SK-N-SH (cell line): Measurements from ENCODE around the gene NPHP1. TPM values are rescaled to one million over a fixed set of nuclear protein-coding genes. Genes with fewer than 3 reads are reported as not detected.
A peak's percentile ranks its signal among the peaks of the same experiment; 100 is the strongest.

Experiments
- CTCF ChIA-PET: fragments of 300-600, 350-600 bp; formaldehyde crosslinking; extraction: SDS; loops from one replicate; lab custom pipeline; 2021; lab: Yijun Ruan, JAX
- POLR2A ChIA-PET: fragments of 350-600 bp; sonication (Branson Sonifier 250); formaldehyde crosslinking; extraction: SDS; loops from one replicate; lab custom pipeline; 2020; ENCODE audit warnings: antibody characterized with exemption, inconsistent platforms; lab: Yijun Ruan, JAX
- DNase-seq: peaks from one replicate; pipeline ENCODE4 v3.0.0; 2012
- H2AFZ ChIP-seq: fragments of 200-600 bp; sonication (generic); 2 replicates; pipeline ENCODE4 v1.8.1; 2016; ENCODE audit warnings: antibody characterized with exemption, mild to moderate bottlenecking, low read depth
- H3F3A ChIP-seq: fragments of 200-600 bp; sonication (generic); replicated peaks from 2 replicates; pipeline ENCODE3; 2016; ENCODE audit warnings: antibody characterized with exemption, mild to moderate bottlenecking; ENCODE audit not compliant: insufficient read depth
- H3K27ac ChIP-seq, 2 experiments: fragments of 200-500 bp in 1 of 2; fragments of 200-600 bp in 1 of 2; sonication (Bioruptor generic) in 1 of 2; sonication (generic), shearing (Covaris generic) in 1 of 2; 2 replicates each; pipeline versions ENCODE4 v1.5.1 to v1.6.1; 2014 to 2016; ENCODE audit warnings: low read depth in 2 of 2, inconsistent platforms in 1 of 2, low read length in 1 of 2, mild to moderate bottlenecking in 1 of 2, mixed read lengths in 1 of 2
- H3K27me3 ChIP-seq: fragments of 200-600 bp; sonication (generic), shearing (Covaris generic); 2 replicates; pipeline ENCODE4 v1.6.1; 2016; ENCODE audit warnings: mixed run types; ENCODE audit not compliant: insufficient read depth
- H3K36me3 ChIP-seq, 2 experiments: fragments of 200-500 bp in 1 of 2; fragments of 200-600 bp in 1 of 2; sonication (Bioruptor generic) in 1 of 2; sonication (generic) in 1 of 2; replicated peaks in 1 of 2; 2 replicates each; pipeline versions ENCODE3 to v1.5.1; 2014 to 2016; ENCODE audit warnings: low read length in 1 of 2, mild to moderate bottlenecking in 1 of 2; ENCODE audit not compliant: insufficient read depth in 2 of 2, control insufficient read depth in 1 of 2
- H3K4me1 ChIP-seq, 2 experiments: fragments of 200-500 bp in 1 of 2; fragments of 200-600 bp in 1 of 2; sonication (Bioruptor generic) in 1 of 2; sonication (generic), shearing (Covaris generic) in 1 of 2; 2 replicates each; pipeline versions ENCODE4 v1.5.1 to v1.6.1; 2014 to 2016; ENCODE audit warnings: low read depth in 1 of 2, low read length in 1 of 2, mixed run types in 1 of 2; ENCODE audit not compliant: insufficient read depth in 2 of 2, control insufficient read depth in 1 of 2
- H3K4me2 ChIP-seq: fragments of 200-600 bp; sonication (generic), shearing (Covaris generic); 2 replicates; pipeline ENCODE4 v1.6.1; 2017; ENCODE audit warnings: mixed run types
- H3K4me3 ChIP-seq, 2 experiments: fragments of 200-500 bp in 1 of 2; fragments of 200-600 bp in 1 of 2; sonication (Bioruptor generic) in 1 of 2; sonication (generic), shearing (Covaris generic) in 1 of 2; 2 replicates each; pipeline versions ENCODE4 v1.5.1 to v1.8.1; 2014 to 2016; ENCODE audit warnings: low read depth in 2 of 2, inconsistent platforms in 1 of 2, low read length in 1 of 2, mild to moderate bottlenecking in 1 of 2, mixed read lengths in 1 of 2, moderate library complexity in 1 of 2
- H3K79me2 ChIP-seq: fragments of 200-600 bp; sonication (generic); 2 replicates; pipeline ENCODE4 v1.8.1; 2017; ENCODE audit warnings: mild to moderate bottlenecking; ENCODE audit not compliant: insufficient read depth
- H3K9ac ChIP-seq: fragments of 200-600 bp; sonication (generic); 2 replicates; pipeline ENCODE4 v1.6.1; 2017; ENCODE audit warnings: mixed run types
- H3K9me2 ChIP-seq: fragments of 200-600 bp; sonication (generic); 2 replicates; pipeline ENCODE4 v1.6.1; 2017; ENCODE audit warnings: mixed run types
- H3K9me3 ChIP-seq: fragments of 200-600 bp; sonication (generic); 2 replicates; pipeline ENCODE4 v1.6.1; 2017; ENCODE audit warnings: mixed run types, mild to moderate bottlenecking, moderate library complexity
- H4K20me1 ChIP-seq: fragments of 200-600 bp; sonication (generic); 2 replicates; pipeline ENCODE4 v1.6.1; 2017; ENCODE audit warnings: mild to moderate bottlenecking, mixed run types; ENCODE audit not compliant: insufficient read depth
- CHD2 ChIP-seq: fragments of 150-350 bp; IDR thresholded peaks from 2 replicates; pipeline ENCODE4 v1.6.1; 2018; ENCODE audit warnings: low read length; ENCODE audit not compliant: partially characterized antibody
- CTCF ChIP-seq: fragments of 200-600 bp; sonication (generic); IDR thresholded peaks from 2 replicates; pipeline ENCODE4 v1.6.1; 2017; ENCODE audit warnings: antibody characterized with exemption, mild to moderate bottlenecking, moderate library complexity
- FOXJ3 ChIP-seq: sonication (generic); formaldehyde crosslinking; IDR thresholded peaks from 2 replicates; pipeline ENCODE4 v1.5.1; 2020; ENCODE audit warnings: mild to moderate bottlenecking, missing genetic modification reagents
- MEF2A ChIP-seq: IDR thresholded peaks from 2 replicates; pipeline ENCODE4 v1.4.0; 2012; ENCODE audit warnings: low read depth, borderline replicate concordance
- NRF1 ChIP-seq: IDR thresholded peaks from 2 replicates; pipeline ENCODE4 v1.6.1; 2012; ENCODE audit warnings: low read depth, mild to moderate bottlenecking, low read length
- PBX3 ChIP-seq: IDR thresholded peaks from 2 replicates; pipeline ENCODE4; 2012
- POLR2AphosphoS5 ChIP-seq: IDR thresholded peaks from 2 replicates; pipeline ENCODE4 v1.6.1; 2012; ENCODE audit warnings: low read depth, low read length
- REST ChIP-seq: IDR thresholded peaks from 2 replicates; pipeline ENCODE4 v1.6.1; 2012; ENCODE audit warnings: mild to moderate bottlenecking, low read depth, low read length, moderate library complexity
- RFX5 ChIP-seq: IDR thresholded peaks from 2 replicates; pipeline ENCODE4 v1.6.1; 2012; ENCODE audit warnings: mild to moderate bottlenecking, improper control_type of control experiment, low read length
- SIN3A ChIP-seq: IDR thresholded peaks from 2 replicates; pipeline ENCODE4 v1.6.1; 2012; ENCODE audit warnings: low read depth, mild to moderate bottlenecking, low read length, moderate library complexity, borderline replicate concordance
- TAF1 ChIP-seq: IDR thresholded peaks from 2 replicates; pipeline ENCODE4 v1.6.1; 2012; ENCODE audit warnings: low read depth, mild to moderate bottlenecking, low read length, moderate library complexity, borderline replicate concordance
- TCF12 ChIP-seq: IDR thresholded peaks from 2 replicates; pipeline ENCODE4 v1.4.0; 2012
- WGBS: methylation state at CpG from one replicate; pipeline ENCODE4 v1.1.6; 2017; ENCODE audit warnings: low lambda C conversion rate; 5-methylcytosine and 5-hydroxymethylcytosine counted together
- polyA plus RNA-seq, 3 experiments: library from polyadenylated mRNA; depleted of rRNA; stranded (reverse); fragments of >200 nt; gene quantifications; 2 replicates each; pipeline ENCODE4 v1.2.3, GENCODE V29; 2012

NPHP1 gene
- polyA plus RNA-seq, 1 of the 3 experiments (the other 2 are of a cell fraction), result 5.0 TPM

- ChIA-PET CTCF (interaction anchor here (0.5 to 2.2 kb wide), 8 partner anchors 8 to 509 kb away, joined by 3 to 7 read pairs (median 4); no protein-coding TSS in a partner anchor), POLR2A (no interaction called here)
- Histone ChIP-seq H3K4me1 (peaks cover 0 to 8% of the 10 kb centered on the region in 2 experiments; a peak in 3 of 4 replicates), H3K27me3 (no peaks in the 10 kb centered on the region), H3K79me2 (peaks cover 6% of the 10 kb centered on the region), H4K20me1 (no peaks in the 10 kb centered on the region), H3K9ac (no peak overlapping the region), H3K9me3 (no peaks in the 10 kb centered on the region), H3K4me3 (peak overlapping the region in 1 of 2 experiments; percentile 35; a peak in 1 of 4 replicates), H3F3A (no peaks in the 10 kb centered on the region), H3K9me2 (no peaks in the 10 kb centered on the region), H3K27ac (peak overlapping the region in 1 of 2 experiments; percentile 27; a peak in 2 of 4 replicates), H2AFZ (peak overlapping the region; percentile 59), H3K4me2 (no peak overlapping the region), H3K36me3 (no peaks in the 10 kb centered on the region)
- DNase-seq, result peak; percentile 62
- 65% methylated on average over 5 of the region's 8 CpGs for WGBS
- TF ChIP-seq CTCF, result peak; percentile 62
- TF ChIP-seq MEF2A, result no peak
Observed at GRCh38 chr2:110116033-110116710, 88.6 kb downstream of the NPHP1 start.

GRCh38 chr2:110115291-110116032 lies 89.4 kb downstream of the NPHP1 start, which contains the start of gene MALL:
Gene MALL (minus strand): TSS chr2:110115822. CDS start chr2:110115792, 30 bp downstream.
- CTCF ChIA-PET, result interaction anchor here (0.7 to 2.2 kb wide), 7 partner anchors 9 to 42 kb away, joined by 3 to 7 read pairs (median 4); no protein-coding TSS in a partner anchor
- H3K9me2 ChIP-seq, result no peaks in the 10 kb centered on the region
- H3K27ac ChIP-seq, result peak within 1 kb of the TSS in 1 of 2 experiments; percentile 27; a peak in 2 of 4 replicates

More at GRCh38 chr2:110115291-110116032, 89.4 kb downstream of the NPHP1 start, which contains the start of gene MALL:
- DNase-seq, result peak; percentile 75
- Histone ChIP-seq H3K4me1 (peaks cover 0 to 8% of the 10 kb centered on the region in 2 experiments; a peak in 3 of 4 replicates), H3K79me2 (peaks cover 6% of the 10 kb centered on the region), H3K27me3 (no peaks in the 10 kb centered on the region), H3K9ac (no peak within 1 kb of the TSS), H4K20me1 (no peaks in the 10 kb centered on the region), H3F3A (no peaks in the 10 kb centered on the region), H3K4me2 (no peak within 1 kb of the TSS), H3K9me3 (no peaks in the 10 kb centered on the region), H3K4me3 (peak within 1 kb of the TSS; percentile 6 to 35; a peak in 3 of 4 replicates)
- POLR2A ChIA-PET, result no interaction called here
- TF ChIP-seq SIN3A (no peak), TAF1 (no peak), RFX5 (no peak), MEF2A (no peak), POLR2AphosphoS5 (no peak), PBX3 (no peak), NRF1 (no peak), TCF12 (no peak), CHD2 (no peak), REST (no peak), FOXJ3 (CRISPR knock-in tag) (no peak)
- TF ChIP-seq, all 33 proteins: peak for 0
- H3K36me3 ChIP-seq, result peaks cover 0 to 2% of the 10 kb centered on the region in 2 experiments
- peak within 1 kb of the TSS; percentile 59 for H2AFZ ChIP-seq
- WGBS, result 52% methylated on average over 32 of the region's 62 CpGs
